GM18508 (cell line): ENCODE results near the gene METAP2.

ENCODE experiments used
- ATAC-seq: cut with Tn5 transposase; IDR thresholded peaks from one replicate; pipeline ENCODE4 v1.9.1; 2021; ENCODE audit warnings: moderate number of reproducible peaks; ENCODE audit not compliant: insufficient read depth, unreplicated experiment

METAP2 gene

GRCh38 chr12:95547522-95548055, 73.6 kb downstream of the METAP2 start:
- no peak for ATAC-seq

- no peak for ATAC-seq
Measured at GRCh38 chr12:95548056-95548538, 74.1 kb downstream of the METAP2 start.

- ATAC-seq, result no peak
Measured at GRCh38 chr12:95548539-95549391, 74.8 kb downstream of the METAP2 start.

- ATAC-seq, result no peak
Measured at GRCh38 chr12:95549392-95550084, 75.6 kb downstream of the METAP2 start.

GRCh38 chr12:95551305-95551704, 77.4 kb downstream of the METAP2 start, which contains the start of gene USP44:
Gene USP44 (minus strand): TSS chr12:95551476. CDS start chr12:95534256, 17,220 bp downstream.
- ATAC-seq, result no peak

- ATAC-seq, result no peak
Measured at GRCh38 chr12:95551913-95552516, 78.1 kb downstream of the METAP2 start.

- no peak for ATAC-seq
Measured at GRCh38 chr12:95553197-95553943, 79.4 kb downstream of the METAP2 start.

- no peak for ATAC-seq
Measured at GRCh38 chr12:95554532-95555071, 80.7 kb downstream of the METAP2 start.

- ATAC-seq, result no peak
Measured at GRCh38 chr12:95557625-95558024, 83.7 kb downstream of the METAP2 start.
